ENCODE results near the gene ARMC2.

DNA sequence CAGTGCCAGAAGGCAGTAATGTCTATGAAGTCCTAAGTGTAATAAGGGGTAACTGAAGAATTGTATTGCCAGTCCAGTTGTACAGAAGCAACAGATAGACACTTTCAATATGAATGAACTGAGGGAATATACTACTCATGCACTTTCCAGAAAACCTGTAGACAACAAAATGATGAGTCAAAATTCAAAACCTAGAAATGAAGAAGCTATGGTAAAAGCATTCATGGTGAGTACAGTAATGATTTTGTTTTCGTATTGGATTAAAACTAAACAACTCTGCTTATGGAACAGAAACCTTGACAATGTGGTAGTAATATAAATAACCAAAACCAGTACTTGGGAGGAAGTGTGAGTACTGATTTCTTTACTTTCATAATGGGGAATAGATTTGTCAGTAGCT is 35.0 kb downstream of the ARMC2 start:
- no peak for TF ChIP-seq CTCF (IDR thresholded peaks at IDR 0.05)
- no peak for TF ChIP-seq POLR2A (IDR thresholded peaks at IDR 0.05)

Data from esophagus squamous epithelium (tissue), 4 donors.